H1 (cell line): Measurements from ENCODE around the gene ALK. TPM values are rescaled to one million over a fixed set of nuclear protein-coding genes. Genes with fewer than 3 reads are reported as not detected.

Source experiments
- ATF3 ChIP-seq: IDR thresholded peaks from 2 replicates; pipeline ENCODE4 v1.6.1; 2011; ENCODE audit warnings: low read depth, mild to moderate bottlenecking, low read length; ENCODE audit not compliant: insufficient read depth
- polyA plus RNA-seq, 7 experiments: library from polyadenylated mRNA; depleted of rRNA in 3 of 7; stranded (reverse) in 5 of 7; unstranded in 2 of 7; fragments of >200 nt in 5 of 7; fragments of 200-250 nt in 2 of 7; gene quantifications; 1 replicate in 5 of 7; 2 replicates in 1 of 7; 4 replicates in 1 of 7; pipeline versions ENCODE4 v1.2.1 to v1.2.3, GENCODE V29; 2011 to 2013; ENCODE audit warnings: missing spikeins in 2 of 7, mixed read lengths in 2 of 7
- total RNA-seq: library from RNA; stranded (reverse); fragmentation: NEBNext Ultra II Directional; extraction: Animal tissue kit (Norgen Biotek cat#: 25700); gene quantifications from 2 replicates; pipeline ENCODE4 v1.2.1, GENCODE V29; 2021

The ALK gene
- total and polyA plus RNA-seq, 2 of the 8 experiments (the other 6 are each of a cell fraction or from before 2014, with no cell fraction given), result 0.02 to 0.09 TPM

GRCh38 chr2:29433128-29433527 lies 488.3 kb downstream of the ALK start (continued):
- TF ChIP-seq ATF3, result no peak
